ENCODE measurements around the gene OGFR. TPM values are rescaled to one million over a fixed set of nuclear protein-coding genes. Genes with fewer than 3 reads are reported as not detected.
A peak's percentile ranks its signal among the peaks of the same experiment; 100 is the strongest.

OGFR gene
- polyA plus RNA-seq, 1 donor (not counting 4 experiments of a cell fraction or from before 2014, with no cell fraction given), result 39.8 TPM

DNA sequence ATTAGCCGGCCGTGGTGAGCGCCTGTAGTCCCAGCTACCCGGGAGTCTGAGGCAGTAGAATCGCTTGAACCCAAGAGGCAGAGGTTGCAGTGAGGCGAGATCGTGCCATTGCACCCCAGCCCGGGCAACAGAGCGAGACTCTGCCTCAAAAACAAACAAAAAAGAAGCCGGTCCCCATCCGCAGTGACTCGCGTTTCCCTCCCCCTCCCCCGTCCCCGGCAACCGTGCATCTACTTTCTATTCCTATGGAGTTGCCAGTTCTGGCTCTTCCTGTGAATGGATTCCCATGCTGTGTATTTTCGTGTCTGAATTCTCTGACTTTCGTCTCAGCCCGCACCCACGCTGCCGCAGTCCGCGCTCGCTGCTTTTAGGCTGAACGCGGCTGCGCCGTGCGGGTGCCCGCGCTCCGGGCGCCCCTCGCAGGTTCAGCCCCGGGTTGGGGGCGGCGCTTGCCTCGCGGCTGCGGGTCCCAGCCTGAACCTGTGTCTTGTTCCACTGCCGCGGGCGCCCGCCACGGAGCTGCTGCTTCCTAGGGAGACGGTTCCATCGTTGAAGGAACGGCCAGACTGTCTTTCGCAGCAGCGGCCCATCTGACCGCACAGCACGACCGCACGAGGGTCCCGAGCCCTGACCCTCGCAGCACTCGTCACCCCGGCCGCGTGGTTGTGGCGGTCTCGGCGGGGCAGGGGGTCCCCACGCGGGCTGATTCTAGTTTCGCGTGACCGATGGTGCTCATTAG lies 9.4 kb upstream of the OGFR start:
- Histone ChIP-seq H3K4me2 (ENCODE audit: control insufficient read depth, extremely low read depth, insufficient read depth, low read depth, low read length) (peak overlapping the region; percentile 85), H3K9me1 (ENCODE audit: control insufficient read depth, extremely low read depth, insufficient read depth, low read length) (peaks cover 3% of the 10 kb centered on the region), H3K9me3 (ENCODE audit: control insufficient read depth, low read depth, low read length) (no peaks in the 10 kb centered on the region), H3K27ac (ENCODE audit: control insufficient read depth, insufficient read depth, low read length) (peak overlapping the region; percentile 62), H3K9ac (ENCODE audit: control insufficient read depth, extremely low read depth, insufficient read depth, low read length) (peak overlapping the region; percentile 72), H2AFZ (ENCODE audit: control insufficient read depth, low read length) (peak overlapping the region; percentile 90), H3K79me2 (ENCODE audit: control insufficient read depth, insufficient read depth, low read length) (peaks cover 13% of the 10 kb centered on the region), H3K36me3 (ENCODE audit: control insufficient read depth in 2 of 2, extremely low read depth in 1 of 2, insufficient read depth in 2 of 2, low read length in 2 of 2) (peaks cover 16 to 18% of the 10 kb centered on the region in 2 experiments), H3K4me1 (ENCODE audit: control insufficient read depth, extremely low read depth, insufficient read depth, low read length) (peaks cover 34% of the 10 kb centered on the region), H3K27me3 (ENCODE audit: control insufficient read depth, extremely low read depth, insufficient read depth, low read length) (no peaks in the 10 kb centered on the region), H4K20me1 (ENCODE audit: control insufficient read depth, extremely low read depth, insufficient read depth, low read length) (no peaks in the 10 kb centered on the region), H3K4me3 (ENCODE audit: control insufficient read depth in 2 of 3, extremely low read depth in 1 of 3, insufficient read depth in 2 of 3, low read depth in 1 of 3, low read length in 3 of 3) (peak overlapping the region; percentile 28 to 51 (median 34))
- DNase-seq (ENCODE audit: low read depth, low spot score) (no peak), FAIRE-seq (no peak)
- TF ChIP-seq, protein P1, sequence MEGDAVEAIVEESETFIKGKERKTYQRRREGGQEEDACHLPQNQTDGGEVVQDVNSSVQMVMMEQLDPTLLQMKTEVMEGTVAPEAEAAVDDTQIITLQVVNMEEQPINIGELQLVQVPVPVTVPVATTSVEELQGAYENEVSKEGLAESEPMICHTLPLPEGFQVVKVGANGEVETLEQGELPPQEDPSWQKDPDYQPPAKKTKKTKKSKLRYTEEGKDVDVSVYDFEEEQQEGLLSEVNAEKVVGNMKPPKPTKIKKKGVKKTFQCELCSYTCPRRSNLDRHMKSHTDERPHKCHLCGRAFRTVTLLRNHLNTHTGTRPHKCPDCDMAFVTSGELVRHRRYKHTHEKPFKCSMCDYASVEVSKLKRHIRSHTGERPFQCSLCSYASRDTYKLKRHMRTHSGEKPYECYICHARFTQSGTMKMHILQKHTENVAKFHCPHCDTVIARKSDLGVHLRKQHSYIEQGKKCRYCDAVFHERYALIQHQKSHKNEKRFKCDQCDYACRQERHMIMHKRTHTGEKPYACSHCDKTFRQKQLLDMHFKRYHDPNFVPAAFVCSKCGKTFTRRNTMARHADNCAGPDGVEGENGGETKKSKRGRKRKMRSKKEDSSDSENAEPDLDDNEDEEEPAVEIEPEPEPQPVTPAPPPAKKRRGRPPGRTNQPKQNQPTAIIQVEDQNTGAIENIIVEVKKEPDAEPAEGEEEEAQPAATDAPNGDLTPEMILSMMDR (optimal IDR thresholded peaks at IDR 0.05 in 1 of 3, IDR thresholded peaks at IDR 0.05 in 1 of 3, conservative IDR thresholded peaks at IDR 0.05 in 1 of 3; ENCODE audit: extremely low read depth in 1 of 3, insufficient read depth in 2 of 3, low read length in 3 of 3), result no peak
- TF ChIP-seq EZH2 (IDR thresholded peaks at IDR 0.05; ENCODE audit: low read length), result no peak
- dilution Hi-C loops (cut with MboI; ENCODE audit: extremely low pct_ligation_motif_present, low sequenced_read_pairs), result no loop called here

DNA sequence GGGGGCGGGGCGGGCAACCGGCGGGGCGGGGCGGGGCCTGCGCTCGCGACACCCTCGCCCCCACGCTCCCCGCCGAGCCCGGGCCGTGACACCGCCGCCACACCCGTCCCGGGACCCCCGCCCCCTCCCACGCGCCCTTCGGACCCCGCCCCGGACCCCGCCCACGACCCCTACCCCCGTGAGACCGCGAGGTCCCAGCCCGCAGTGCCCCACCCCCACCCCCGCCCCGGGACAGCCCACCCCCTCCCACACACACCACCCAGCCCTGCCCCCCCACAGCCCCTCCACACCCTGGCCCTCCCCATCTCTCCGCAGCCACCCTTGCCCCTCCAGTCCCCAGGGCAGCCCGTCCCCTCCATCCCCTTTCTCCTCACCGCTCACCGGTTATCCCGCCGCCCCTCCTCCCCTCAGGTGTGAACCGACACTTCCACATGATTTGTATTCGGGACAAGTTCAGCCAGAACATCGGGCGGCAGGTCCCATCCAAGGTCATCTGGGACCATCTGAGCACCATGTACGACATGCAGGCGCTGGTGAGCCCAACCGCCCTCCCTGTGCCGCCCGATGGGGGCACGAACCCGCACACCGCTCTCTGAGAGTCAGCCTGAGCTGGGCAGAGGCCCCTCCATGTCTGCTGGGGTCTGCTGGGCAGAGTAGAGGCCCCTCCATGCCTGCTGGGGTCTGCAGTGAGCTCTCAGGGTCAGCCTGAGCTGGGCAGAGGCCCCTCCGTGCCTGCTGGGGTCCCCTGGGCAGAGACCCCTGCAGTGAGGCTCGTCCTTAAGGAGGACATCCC lies 7.7 kb upstream of the OGFR start:
- Histone ChIP-seq H4K20me1 (ENCODE audit: control insufficient read depth, extremely low read depth, insufficient read depth, low read length) (no peaks in the 10 kb centered on the region), H3K9me1 (ENCODE audit: control insufficient read depth, extremely low read depth, insufficient read depth, low read length) (peaks cover 3% of the 10 kb centered on the region), H2AFZ (ENCODE audit: control insufficient read depth, low read length) (no peak overlapping the region), H3K9me3 (ENCODE audit: control insufficient read depth, low read depth, low read length) (no peaks in the 10 kb centered on the region), H3K4me1 (ENCODE audit: control insufficient read depth, extremely low read depth, insufficient read depth, low read length) (peaks cover 26% of the 10 kb centered on the region), H3K79me2 (ENCODE audit: control insufficient read depth, insufficient read depth, low read length) (peaks cover 13% of the 10 kb centered on the region), H3K27me3 (ENCODE audit: control insufficient read depth, extremely low read depth, insufficient read depth, low read length) (no peaks in the 10 kb centered on the region), H3K4me3 (ENCODE audit: control insufficient read depth in 2 of 3, extremely low read depth in 1 of 3, insufficient read depth in 2 of 3, low read depth in 1 of 3, low read length in 3 of 3) (peak overlapping the region; percentile 51 to 68 (median 51)), H3K4me2 (ENCODE audit: control insufficient read depth, extremely low read depth, insufficient read depth, low read depth, low read length) (peak overlapping the region; percentile 71), H3K36me3 (ENCODE audit: control insufficient read depth in 2 of 2, extremely low read depth in 1 of 2, insufficient read depth in 2 of 2, low read length in 2 of 2) (peaks cover 27% of the 10 kb centered on the region in 2 experiments), H3K9ac (ENCODE audit: control insufficient read depth, extremely low read depth, insufficient read depth, low read length) (peak overlapping the region; percentile 73), H3K27ac (ENCODE audit: control insufficient read depth, insufficient read depth, low read length) (peak overlapping the region; percentile 62)
- DNase-seq (ENCODE audit: low read depth, low spot score), result no peak
- dilution Hi-C loops (cut with MboI; ENCODE audit: extremely low pct_ligation_motif_present, low sequenced_read_pairs), result no loop called here
- no peak for FAIRE-seq
- TF ChIP-seq, protein P1 (optimal IDR thresholded peaks at IDR 0.05 in 1 of 3, IDR thresholded peaks at IDR 0.05 in 1 of 3, conservative IDR thresholded peaks at IDR 0.05 in 1 of 3; ENCODE audit: extremely low read depth in 1 of 3, insufficient read depth in 2 of 3, low read length in 3 of 3), result no peak
- no peak for TF ChIP-seq EZH2 (IDR thresholded peaks at IDR 0.05; ENCODE audit: low read length)

Measured in keratinocyte (primary cell).